ENCODE results near the gene PDE4D.

Gene PDE4D

GRCh38 chr5:59275510-59276324 is 617.8 kb downstream of the PDE4D start:
- peak overlapping the region; percentile 61 for H3K4me3 ChIP-seq (ENCODE audit: low read depth, low read length)
- DNase-seq (ENCODE audit: low read depth), result peak; percentile 86
- TF ChIP-seq CTCF (conservative IDR thresholded peaks at IDR 0.05; ENCODE audit: low read depth, low read length), result no peak

- peak overlapping the region; percentile 61 for H3K4me3 ChIP-seq (ENCODE audit: low read depth, low read length)
- no peak for TF ChIP-seq CTCF (conservative IDR thresholded peaks at IDR 0.05; ENCODE audit: low read depth, low read length)
- no peak for DNase-seq (ENCODE audit: low read depth)
Measured at GRCh38 chr5:59275170-59275509, 618.4 kb downstream of the PDE4D start.

- no peak for TF ChIP-seq CTCF (conservative IDR thresholded peaks at IDR 0.05; ENCODE audit: low read depth, low read length)
- H3K4me3 ChIP-seq (ENCODE audit: low read depth, low read length), result peak overlapping the region; percentile 15
- no peak for DNase-seq (ENCODE audit: low read depth)
Measured at GRCh38 chr5:59274106-59274636, 619.4 kb downstream of the PDE4D start.

- DNase-seq (ENCODE audit: low read depth), result no peak
- TF ChIP-seq CTCF (conservative IDR thresholded peaks at IDR 0.05; ENCODE audit: low read depth, low read length), result no peak
- H3K4me3 ChIP-seq (ENCODE audit: low read depth, low read length), result no peak overlapping the region
Measured at GRCh38 chr5:59272809-59273427, 620.6 kb downstream of the PDE4D start.

GRCh38 chr5:59268756-59269415 is 624.6 kb downstream of the PDE4D start:
- no peak for TF ChIP-seq CTCF (conservative IDR thresholded peaks at IDR 0.05; ENCODE audit: low read depth, low read length)
- H3K4me3 ChIP-seq (ENCODE audit: low read depth, low read length), result no peak overlapping the region
- DNase-seq (ENCODE audit: low read depth), result no peak

GRCh38 chr5:59267033-59267432 is 626.5 kb downstream of the PDE4D start:
- no peak overlapping the region for H3K4me3 ChIP-seq (ENCODE audit: low read depth, low read length)
- no peak for TF ChIP-seq CTCF (conservative IDR thresholded peaks at IDR 0.05; ENCODE audit: low read depth, low read length)
- DNase-seq (ENCODE audit: low read depth), result no peak
